Panc1 (cell line): ENCODE data around the gene ARPP19.

Source experiments
- CTCF ChIP-seq: fragments of 450-650 bp; IDR thresholded peaks from 2 replicates; pipeline ENCODE4 v1.5.1; 2017; ENCODE audit warnings: mild to moderate bottlenecking
- POLR2AphosphoS5 ChIP-seq: IDR thresholded peaks from 2 replicates; pipeline ENCODE4 v1.6.1; 2012; ENCODE audit warnings: mild to moderate bottlenecking, low read depth, low read length, moderate library complexity

- TF ChIP-seq CTCF (no peak), POLR2AphosphoS5 (no peak)
Observed at GRCh38 chr15:52502608-52503007, 66.2 kb downstream of the ARPP19 start.
